ENCODE measurements around the gene DSC3.

DSC3 gene

DNA sequence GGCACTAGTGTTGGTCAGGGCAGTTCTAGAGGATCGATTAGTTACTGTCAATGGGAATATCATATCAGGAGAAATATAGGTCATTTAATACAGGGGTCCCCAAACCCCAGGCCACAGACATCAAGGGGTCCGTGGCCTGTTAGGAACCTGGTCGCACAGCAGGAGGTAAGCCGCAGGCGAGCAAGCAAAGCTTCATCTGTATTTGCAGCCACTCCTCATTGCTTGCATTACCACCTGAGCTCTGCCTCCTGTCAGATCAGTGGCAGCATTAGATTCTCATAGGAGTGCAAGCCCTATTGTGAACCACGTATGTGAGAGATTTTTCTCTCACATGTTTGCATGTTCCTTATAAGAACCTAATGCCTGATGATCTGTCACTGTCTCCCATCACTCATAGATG is 81.9 kb downstream of the DSC3 start:
- H3F3A ChIP-seq (ENCODE audit: insufficient read depth): no peaks in the 10 kb centered on the region
- H3K27me3 ChIP-seq (ENCODE audit: low read length): no peaks in the 10 kb centered on the region
- H3K9ac ChIP-seq (ENCODE audit: low read length): no peak overlapping the region
- no peak overlapping the region for H2AFZ ChIP-seq (ENCODE audit: low read depth, low read length, severe bottlenecking)
- H3K79me2 ChIP-seq (ENCODE audit: insufficient read depth, low read length): no peaks in the 10 kb centered on the region
- H3K36me3 ChIP-seq (ENCODE audit: low read length): no peaks in the 10 kb centered on the region
- H4K20me1 ChIP-seq (ENCODE audit: low read depth, low read length): no peaks in the 10 kb centered on the region
- no peak overlapping the region for H3K4me3 ChIP-seq (ENCODE audit: insufficient read depth, low read length, poor library complexity, severe bottlenecking)
- no peak overlapping the region for H3K27ac ChIP-seq (ENCODE audit: low read depth, low read length)
- H3K4me2 ChIP-seq (ENCODE audit: low read depth, low read length, poor library complexity, severe bottlenecking): no peak overlapping the region
- H3K9me3 ChIP-seq (ENCODE audit: insufficient read depth, low read length): no peaks in the 10 kb centered on the region
- no peaks in the 10 kb centered on the region for H3K9me2 ChIP-seq (replicated peaks; ENCODE audit: insufficient read depth, low read length)
- TF ChIP-seq, protein P1, sequence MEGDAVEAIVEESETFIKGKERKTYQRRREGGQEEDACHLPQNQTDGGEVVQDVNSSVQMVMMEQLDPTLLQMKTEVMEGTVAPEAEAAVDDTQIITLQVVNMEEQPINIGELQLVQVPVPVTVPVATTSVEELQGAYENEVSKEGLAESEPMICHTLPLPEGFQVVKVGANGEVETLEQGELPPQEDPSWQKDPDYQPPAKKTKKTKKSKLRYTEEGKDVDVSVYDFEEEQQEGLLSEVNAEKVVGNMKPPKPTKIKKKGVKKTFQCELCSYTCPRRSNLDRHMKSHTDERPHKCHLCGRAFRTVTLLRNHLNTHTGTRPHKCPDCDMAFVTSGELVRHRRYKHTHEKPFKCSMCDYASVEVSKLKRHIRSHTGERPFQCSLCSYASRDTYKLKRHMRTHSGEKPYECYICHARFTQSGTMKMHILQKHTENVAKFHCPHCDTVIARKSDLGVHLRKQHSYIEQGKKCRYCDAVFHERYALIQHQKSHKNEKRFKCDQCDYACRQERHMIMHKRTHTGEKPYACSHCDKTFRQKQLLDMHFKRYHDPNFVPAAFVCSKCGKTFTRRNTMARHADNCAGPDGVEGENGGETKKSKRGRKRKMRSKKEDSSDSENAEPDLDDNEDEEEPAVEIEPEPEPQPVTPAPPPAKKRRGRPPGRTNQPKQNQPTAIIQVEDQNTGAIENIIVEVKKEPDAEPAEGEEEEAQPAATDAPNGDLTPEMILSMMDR (IDR thresholded peaks at IDR 0.05; ENCODE audit: insufficient read depth, low read length, poor library complexity, severe bottlenecking): no peak
- no peak for TF ChIP-seq EZH2phosphoT487 (conservative IDR thresholded peaks at IDR 0.05; ENCODE audit: low read length)

DNA sequence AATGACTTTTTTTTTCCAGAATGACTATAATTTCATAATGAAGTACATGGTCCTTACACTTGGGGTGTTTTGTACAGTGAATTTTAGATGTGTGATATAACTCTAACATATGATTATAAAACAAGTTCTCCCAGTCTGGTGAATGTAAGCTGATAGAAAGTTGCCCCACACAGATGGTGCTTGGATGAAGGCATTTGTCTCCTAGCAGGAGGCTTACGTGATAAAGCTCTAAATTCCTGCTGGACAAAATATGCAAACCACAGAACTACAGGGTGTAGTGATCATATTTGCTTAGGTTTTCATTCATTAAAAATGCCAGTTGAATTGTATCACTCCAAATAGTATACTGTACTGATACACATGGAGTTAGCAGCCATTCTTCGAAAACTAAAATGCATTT is 85.5 kb downstream of the DSC3 start:
- no peak overlapping the region for H3K9ac ChIP-seq (ENCODE audit: low read length)
- no peaks in the 10 kb centered on the region for H3K27me3 ChIP-seq (ENCODE audit: low read length)
- no peaks in the 10 kb centered on the region for H3K9me3 ChIP-seq (ENCODE audit: insufficient read depth, low read length)
- H3K9me2 ChIP-seq (replicated peaks; ENCODE audit: insufficient read depth, low read length): no peaks in the 10 kb centered on the region
- no peaks in the 10 kb centered on the region for H4K20me1 ChIP-seq (ENCODE audit: low read depth, low read length)
- H3F3A ChIP-seq (ENCODE audit: insufficient read depth): no peaks in the 10 kb centered on the region
- H3K4me2 ChIP-seq (ENCODE audit: low read depth, low read length, poor library complexity, severe bottlenecking): no peak overlapping the region
- H3K79me2 ChIP-seq (ENCODE audit: insufficient read depth, low read length): no peaks in the 10 kb centered on the region
- no peak for TF ChIP-seq EZH2phosphoT487 (conservative IDR thresholded peaks at IDR 0.05; ENCODE audit: low read length)
- TF ChIP-seq, protein P1 (IDR thresholded peaks at IDR 0.05; ENCODE audit: insufficient read depth, low read length, poor library complexity, severe bottlenecking): no peak
- no peak overlapping the region for H2AFZ ChIP-seq (ENCODE audit: low read depth, low read length, severe bottlenecking)
- H3K27ac ChIP-seq (ENCODE audit: low read depth, low read length): no peak overlapping the region
- H3K36me3 ChIP-seq (ENCODE audit: low read length): no peaks in the 10 kb centered on the region
- no peak overlapping the region for H3K4me3 ChIP-seq (ENCODE audit: insufficient read depth, low read length, poor library complexity, severe bottlenecking)

DNA sequence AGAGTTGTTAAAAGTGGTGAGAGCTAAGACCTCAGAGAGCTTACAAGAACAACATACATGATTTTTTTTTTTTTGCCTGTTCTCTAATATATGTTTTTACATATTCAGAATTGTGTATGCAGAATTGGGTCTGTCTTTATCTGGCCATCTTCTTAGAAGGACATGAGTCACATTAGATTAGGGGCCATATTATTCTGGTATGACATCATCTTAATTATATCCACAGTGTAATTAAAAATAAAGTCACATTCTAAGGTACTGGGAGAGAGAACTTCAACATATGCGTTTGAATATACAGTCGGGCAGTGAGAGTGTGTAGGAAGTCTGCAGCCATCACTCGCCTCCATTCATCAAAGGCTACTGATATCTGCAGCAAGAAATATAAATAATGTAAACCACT is 88.3 kb downstream of the DSC3 start:
- no peak for TF ChIP-seq EZH2phosphoT487 (conservative IDR thresholded peaks at IDR 0.05; ENCODE audit: low read length)
- TF ChIP-seq, protein P1 (IDR thresholded peaks at IDR 0.05; ENCODE audit: insufficient read depth, low read length, poor library complexity, severe bottlenecking): no peak
- no peak overlapping the region for H3K27ac ChIP-seq (ENCODE audit: low read depth, low read length)
- H3K27me3 ChIP-seq (ENCODE audit: low read length): no peaks in the 10 kb centered on the region
- no peak overlapping the region for H3K4me2 ChIP-seq (ENCODE audit: low read depth, low read length, poor library complexity, severe bottlenecking)
- H3K9me2 ChIP-seq (replicated peaks; ENCODE audit: insufficient read depth, low read length): no peaks in the 10 kb centered on the region
- no peaks in the 10 kb centered on the region for H3K79me2 ChIP-seq (ENCODE audit: insufficient read depth, low read length)
- no peaks in the 10 kb centered on the region for H4K20me1 ChIP-seq (ENCODE audit: low read depth, low read length)
- no peaks in the 10 kb centered on the region for H3F3A ChIP-seq (ENCODE audit: insufficient read depth)
- H3K9ac ChIP-seq (ENCODE audit: low read length): no peak overlapping the region
- no peak overlapping the region for H2AFZ ChIP-seq (ENCODE audit: low read depth, low read length, severe bottlenecking)
- H3K4me3 ChIP-seq (ENCODE audit: insufficient read depth, low read length, poor library complexity, severe bottlenecking): no peak overlapping the region
- no peaks in the 10 kb centered on the region for H3K36me3 ChIP-seq (ENCODE audit: low read length)
- no peaks in the 10 kb centered on the region for H3K9me3 ChIP-seq (ENCODE audit: insufficient read depth, low read length)
